Vagina (tissue), 2 donors: ENCODE results near the gene FUT6.
"Not testable (repeated sequence)": the region's sequence is repeated elsewhere in the genome, so short reads cannot be mapped to it uniquely, and the experiment has no call there.

Source experiments
- POLR2A ChIP-seq, 2 donors: fragments of 450-650 bp; IDR thresholded peaks; one replicate each; pipeline ENCODE4 v1.6.1; 2017; ENCODE audit warnings: antibody characterized with exemption in 2 of 2, mild to moderate bottlenecking in 2 of 2, moderate library complexity in 2 of 2
- POLR2AphosphoS5 ChIP-seq, 2 donors: sonication (generic); formaldehyde crosslinking; IDR thresholded peaks; one replicate each; pipeline ENCODE4 v1.9.0; 2017; ENCODE audit warnings: antibody characterized with exemption in 2 of 2, mild to moderate bottlenecking in 2 of 2, low read depth in 1 of 2; ENCODE audit not compliant: insufficient read depth in 1 of 2
- TF ChIP-seq, protein P1 (sequence below), 3 experiments: fragments of 450-650 bp in 2 of 3; fragments of 200-600 bp in 1 of 3; sonication (generic) in 1 of 3; IDR thresholded peaks; one replicate each; pipeline ENCODE4 v1.5.1; 2017 to 2019; ENCODE audit warnings: antibody characterized with exemption in 3 of 3, mild to moderate bottlenecking in 2 of 3, moderate library complexity in 2 of 3

DNA sequence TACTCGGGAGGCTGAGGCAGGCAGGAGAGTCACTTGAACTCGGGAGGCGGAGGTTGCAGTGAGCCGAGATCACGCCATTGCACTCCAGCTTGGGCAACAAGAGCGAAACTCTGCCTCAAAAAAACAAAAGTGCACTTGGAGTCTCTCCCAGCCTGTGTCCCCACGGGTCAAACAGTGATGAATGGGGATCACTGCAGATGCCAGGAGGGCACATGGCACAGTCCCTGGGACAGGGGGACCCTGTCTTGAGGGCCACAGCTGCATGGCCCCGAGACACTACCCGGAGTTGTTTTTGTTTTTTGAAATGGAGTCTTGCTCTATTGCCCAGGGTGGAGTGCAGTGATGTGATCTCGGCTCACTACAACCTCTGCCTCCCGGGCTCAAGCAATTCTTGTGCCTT, 58.6 kb downstream of the FUT6 start:
- TF ChIP-seq POLR2A (IDR thresholded peaks at IDR 0.05); POLR2AphosphoS5 (IDR thresholded peaks at IDR 0.05; ENCODE audit: insufficient read depth in 1 of 2, low read depth in 1 of 2): not testable (repeated sequence)
- TF ChIP-seq, protein P1, sequence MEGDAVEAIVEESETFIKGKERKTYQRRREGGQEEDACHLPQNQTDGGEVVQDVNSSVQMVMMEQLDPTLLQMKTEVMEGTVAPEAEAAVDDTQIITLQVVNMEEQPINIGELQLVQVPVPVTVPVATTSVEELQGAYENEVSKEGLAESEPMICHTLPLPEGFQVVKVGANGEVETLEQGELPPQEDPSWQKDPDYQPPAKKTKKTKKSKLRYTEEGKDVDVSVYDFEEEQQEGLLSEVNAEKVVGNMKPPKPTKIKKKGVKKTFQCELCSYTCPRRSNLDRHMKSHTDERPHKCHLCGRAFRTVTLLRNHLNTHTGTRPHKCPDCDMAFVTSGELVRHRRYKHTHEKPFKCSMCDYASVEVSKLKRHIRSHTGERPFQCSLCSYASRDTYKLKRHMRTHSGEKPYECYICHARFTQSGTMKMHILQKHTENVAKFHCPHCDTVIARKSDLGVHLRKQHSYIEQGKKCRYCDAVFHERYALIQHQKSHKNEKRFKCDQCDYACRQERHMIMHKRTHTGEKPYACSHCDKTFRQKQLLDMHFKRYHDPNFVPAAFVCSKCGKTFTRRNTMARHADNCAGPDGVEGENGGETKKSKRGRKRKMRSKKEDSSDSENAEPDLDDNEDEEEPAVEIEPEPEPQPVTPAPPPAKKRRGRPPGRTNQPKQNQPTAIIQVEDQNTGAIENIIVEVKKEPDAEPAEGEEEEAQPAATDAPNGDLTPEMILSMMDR (IDR thresholded peaks at IDR 0.05): not testable (repeated sequence)
